ENCODE data around the gene ADAMTS2.

DNA sequence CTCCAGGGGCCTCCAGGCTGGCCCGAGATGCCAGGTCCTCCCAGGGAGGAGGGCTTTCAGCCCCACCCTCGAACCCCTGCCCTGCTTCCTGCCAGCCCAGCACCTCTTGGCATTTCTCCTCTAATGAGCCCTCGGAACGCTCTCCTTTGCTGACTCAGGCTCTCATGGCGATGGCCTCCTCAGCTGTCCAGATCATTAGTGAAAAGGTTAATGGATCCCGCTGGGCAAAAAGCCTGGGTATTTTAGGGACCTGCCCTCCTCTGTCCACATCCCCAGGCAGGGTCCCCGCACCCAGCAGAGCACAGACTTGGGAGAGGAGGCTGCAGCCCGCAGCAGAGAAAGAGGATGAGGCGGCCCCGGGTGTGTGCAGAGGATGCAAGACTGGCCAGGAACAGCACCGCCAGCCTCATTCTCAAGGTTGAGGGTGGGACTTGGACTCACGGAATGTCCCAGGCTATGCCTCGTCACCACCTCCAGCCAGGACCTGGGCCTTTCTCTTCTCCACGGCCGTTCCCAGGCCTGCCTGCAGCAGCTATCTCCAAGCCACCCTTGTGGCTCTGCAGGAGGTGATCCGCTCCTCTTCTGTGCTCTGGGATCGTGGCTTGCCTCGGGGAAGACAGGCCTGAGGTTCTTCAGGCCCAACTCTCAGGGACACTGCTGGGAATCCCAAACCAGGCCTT, 23.0 kb upstream of the ADAMTS2 start:
- TF ChIP-seq, protein P1, sequence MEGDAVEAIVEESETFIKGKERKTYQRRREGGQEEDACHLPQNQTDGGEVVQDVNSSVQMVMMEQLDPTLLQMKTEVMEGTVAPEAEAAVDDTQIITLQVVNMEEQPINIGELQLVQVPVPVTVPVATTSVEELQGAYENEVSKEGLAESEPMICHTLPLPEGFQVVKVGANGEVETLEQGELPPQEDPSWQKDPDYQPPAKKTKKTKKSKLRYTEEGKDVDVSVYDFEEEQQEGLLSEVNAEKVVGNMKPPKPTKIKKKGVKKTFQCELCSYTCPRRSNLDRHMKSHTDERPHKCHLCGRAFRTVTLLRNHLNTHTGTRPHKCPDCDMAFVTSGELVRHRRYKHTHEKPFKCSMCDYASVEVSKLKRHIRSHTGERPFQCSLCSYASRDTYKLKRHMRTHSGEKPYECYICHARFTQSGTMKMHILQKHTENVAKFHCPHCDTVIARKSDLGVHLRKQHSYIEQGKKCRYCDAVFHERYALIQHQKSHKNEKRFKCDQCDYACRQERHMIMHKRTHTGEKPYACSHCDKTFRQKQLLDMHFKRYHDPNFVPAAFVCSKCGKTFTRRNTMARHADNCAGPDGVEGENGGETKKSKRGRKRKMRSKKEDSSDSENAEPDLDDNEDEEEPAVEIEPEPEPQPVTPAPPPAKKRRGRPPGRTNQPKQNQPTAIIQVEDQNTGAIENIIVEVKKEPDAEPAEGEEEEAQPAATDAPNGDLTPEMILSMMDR (IDR thresholded peaks at IDR 0.05; ENCODE audit: borderline replicate concordance, extremely low read depth, low read length, poor library complexity, severe bottlenecking), result no peak
- no peak for TF ChIP-seq EZH2 (IDR thresholded peaks at IDR 0.05; ENCODE audit: borderline replicate concordance, low read depth, low read length, severe bottlenecking)

All from DND-41 (cell line).